PC-9 (cell line): Measurements from ENCODE around the gene NFYC.

Source experiments
- EZH2 ChIP-seq: fragments of 200-600 bp; sonication (generic); IDR thresholded peaks from 2 replicates; pipeline ENCODE4 v1.8.0; 2017; ENCODE audit warnings: antibody characterized with exemption, low read depth
- TF ChIP-seq, protein P1 (sequence below): fragments of 200-600 bp; sonication (generic); conservative IDR thresholded peaks from 2 replicates; pipeline ENCODE4 v1.6.1; 2017; ENCODE audit warnings: mixed run types, antibody characterized with exemption, mild to moderate bottlenecking, moderate library complexity

DNA sequence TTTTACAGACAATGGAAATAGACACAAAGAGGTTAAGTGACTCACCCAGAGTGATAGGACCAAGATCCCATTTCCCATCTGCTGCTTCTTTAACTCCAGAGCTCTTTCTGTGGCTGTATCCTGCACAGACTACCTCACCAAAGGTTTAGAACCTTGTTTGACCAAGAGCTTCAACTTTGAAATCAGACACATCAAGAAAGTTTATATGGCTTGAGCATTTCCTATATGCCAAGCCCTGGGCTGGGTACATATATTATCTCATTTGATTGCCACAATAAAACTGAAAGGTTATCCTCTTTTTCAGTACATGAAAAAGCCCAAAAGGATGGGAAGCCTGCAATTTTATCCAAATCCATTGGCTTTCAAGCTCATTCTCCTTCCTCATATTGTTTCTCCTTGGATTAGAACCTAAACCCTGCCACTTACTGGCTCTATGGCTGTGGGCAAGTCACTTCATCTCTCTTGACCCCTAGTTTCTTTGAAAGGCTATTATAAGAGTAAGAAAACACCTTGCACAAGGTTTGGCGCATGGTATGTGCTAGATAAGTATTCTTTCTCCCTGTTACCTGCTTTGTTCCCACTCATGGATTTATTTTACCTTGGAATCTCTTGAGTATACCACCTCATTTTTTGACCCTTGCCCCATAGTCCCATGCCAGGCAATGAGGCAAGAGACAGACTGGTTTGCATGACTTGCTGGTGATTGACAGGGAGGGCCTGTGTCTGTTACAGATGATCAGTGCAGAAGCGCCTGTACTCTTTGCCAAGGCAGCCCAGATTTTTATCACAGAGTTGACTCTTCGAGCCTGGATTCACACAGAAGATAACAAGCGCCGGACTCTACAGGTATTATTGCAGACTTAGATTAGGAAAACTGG lies 57.6 kb downstream of the NFYC start:
- TF ChIP-seq, protein P1, sequence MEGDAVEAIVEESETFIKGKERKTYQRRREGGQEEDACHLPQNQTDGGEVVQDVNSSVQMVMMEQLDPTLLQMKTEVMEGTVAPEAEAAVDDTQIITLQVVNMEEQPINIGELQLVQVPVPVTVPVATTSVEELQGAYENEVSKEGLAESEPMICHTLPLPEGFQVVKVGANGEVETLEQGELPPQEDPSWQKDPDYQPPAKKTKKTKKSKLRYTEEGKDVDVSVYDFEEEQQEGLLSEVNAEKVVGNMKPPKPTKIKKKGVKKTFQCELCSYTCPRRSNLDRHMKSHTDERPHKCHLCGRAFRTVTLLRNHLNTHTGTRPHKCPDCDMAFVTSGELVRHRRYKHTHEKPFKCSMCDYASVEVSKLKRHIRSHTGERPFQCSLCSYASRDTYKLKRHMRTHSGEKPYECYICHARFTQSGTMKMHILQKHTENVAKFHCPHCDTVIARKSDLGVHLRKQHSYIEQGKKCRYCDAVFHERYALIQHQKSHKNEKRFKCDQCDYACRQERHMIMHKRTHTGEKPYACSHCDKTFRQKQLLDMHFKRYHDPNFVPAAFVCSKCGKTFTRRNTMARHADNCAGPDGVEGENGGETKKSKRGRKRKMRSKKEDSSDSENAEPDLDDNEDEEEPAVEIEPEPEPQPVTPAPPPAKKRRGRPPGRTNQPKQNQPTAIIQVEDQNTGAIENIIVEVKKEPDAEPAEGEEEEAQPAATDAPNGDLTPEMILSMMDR, result no peak
- no peak for TF ChIP-seq EZH2
